Measurements from ENCODE around the gene BTBD9. TPM values are rescaled to one million over a fixed set of nuclear protein-coding genes. Genes with fewer than 3 reads are reported as not detected.

BTBD9 gene
- total RNA-seq, 1 donor from 2014 or later, result 10.3 TPM

DNA sequence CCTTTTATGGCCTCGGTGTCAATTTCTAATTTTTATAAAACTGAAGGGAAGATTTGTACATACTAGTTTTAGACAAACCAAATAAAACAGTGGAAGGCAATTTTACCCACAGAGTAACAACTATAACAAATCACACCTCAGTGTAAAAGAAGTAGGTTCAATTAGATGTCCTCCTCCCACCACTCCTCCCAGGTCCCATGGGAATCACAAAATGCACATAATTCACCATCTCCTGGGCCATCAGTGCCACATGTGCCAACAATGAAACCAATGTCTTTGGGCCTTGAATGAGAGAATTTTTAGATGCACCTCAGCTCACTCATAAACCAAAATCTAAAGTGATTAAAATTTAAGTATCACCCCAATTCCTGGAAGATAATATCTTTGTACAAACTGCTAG, 267.8 kb downstream of the BTBD9 start:
- Mint-ChIP-seq H3K4me1 (ENCODE audit: unreplicated experiment) (peaks cover 4% of the 10 kb centered on the region), H3K9me3 (ENCODE audit: unreplicated experiment) (no peaks in the 10 kb centered on the region), H3K36me3 (ENCODE audit: low read depth, unreplicated experiment) (no peaks in the 10 kb centered on the region), H3K27ac (ENCODE audit: unreplicated experiment) (no peak overlapping the region), H3K27me3 (ENCODE audit: unreplicated experiment) (peaks cover 1% of the 10 kb centered on the region), H3K4me3 (ENCODE audit: unreplicated experiment) (no peak overlapping the region)
- TF ChIP-seq, protein P1, sequence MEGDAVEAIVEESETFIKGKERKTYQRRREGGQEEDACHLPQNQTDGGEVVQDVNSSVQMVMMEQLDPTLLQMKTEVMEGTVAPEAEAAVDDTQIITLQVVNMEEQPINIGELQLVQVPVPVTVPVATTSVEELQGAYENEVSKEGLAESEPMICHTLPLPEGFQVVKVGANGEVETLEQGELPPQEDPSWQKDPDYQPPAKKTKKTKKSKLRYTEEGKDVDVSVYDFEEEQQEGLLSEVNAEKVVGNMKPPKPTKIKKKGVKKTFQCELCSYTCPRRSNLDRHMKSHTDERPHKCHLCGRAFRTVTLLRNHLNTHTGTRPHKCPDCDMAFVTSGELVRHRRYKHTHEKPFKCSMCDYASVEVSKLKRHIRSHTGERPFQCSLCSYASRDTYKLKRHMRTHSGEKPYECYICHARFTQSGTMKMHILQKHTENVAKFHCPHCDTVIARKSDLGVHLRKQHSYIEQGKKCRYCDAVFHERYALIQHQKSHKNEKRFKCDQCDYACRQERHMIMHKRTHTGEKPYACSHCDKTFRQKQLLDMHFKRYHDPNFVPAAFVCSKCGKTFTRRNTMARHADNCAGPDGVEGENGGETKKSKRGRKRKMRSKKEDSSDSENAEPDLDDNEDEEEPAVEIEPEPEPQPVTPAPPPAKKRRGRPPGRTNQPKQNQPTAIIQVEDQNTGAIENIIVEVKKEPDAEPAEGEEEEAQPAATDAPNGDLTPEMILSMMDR (IDR thresholded peaks at IDR 0.05; ENCODE audit: unreplicated experiment), result no peak
- DNase-seq (ENCODE audit: low spot score), result no peak

GRCh38 chr6:38370653-38371601, 268.8 kb downstream of the BTBD9 start:
- no peaks in the 10 kb centered on the region for H3K36me3 Mint-ChIP-seq (ENCODE audit: low read depth, unreplicated experiment)
- no peak overlapping the region for H3K27ac Mint-ChIP-seq (ENCODE audit: unreplicated experiment)
- no peak for DNase-seq (ENCODE audit: low spot score)
- H3K4me3 Mint-ChIP-seq (ENCODE audit: unreplicated experiment), result no peak overlapping the region
- TF ChIP-seq, protein P1 (IDR thresholded peaks at IDR 0.05; ENCODE audit: unreplicated experiment), result no peak
- no peaks in the 10 kb centered on the region for H3K9me3 Mint-ChIP-seq (ENCODE audit: unreplicated experiment)
- peaks cover 1% of the 10 kb centered on the region for H3K27me3 Mint-ChIP-seq (ENCODE audit: unreplicated experiment)
- peaks cover 4% of the 10 kb centered on the region for H3K4me1 Mint-ChIP-seq (ENCODE audit: unreplicated experiment)

GRCh38 chr6:38367231-38367630, 272.5 kb downstream of the BTBD9 start:
- DNase-seq (ENCODE audit: low spot score), result no peak
- no peak overlapping the region for H3K4me3 Mint-ChIP-seq (ENCODE audit: unreplicated experiment)
- no peaks in the 10 kb centered on the region for H3K4me1 Mint-ChIP-seq (ENCODE audit: unreplicated experiment)
- H3K27me3 Mint-ChIP-seq (ENCODE audit: unreplicated experiment), result peaks cover 1% of the 10 kb centered on the region
- no peaks in the 10 kb centered on the region for H3K36me3 Mint-ChIP-seq (ENCODE audit: low read depth, unreplicated experiment)
- TF ChIP-seq, protein P1 (IDR thresholded peaks at IDR 0.05; ENCODE audit: unreplicated experiment), result no peak
- H3K27ac Mint-ChIP-seq (ENCODE audit: unreplicated experiment), result no peak overlapping the region
- no peaks in the 10 kb centered on the region for H3K9me3 Mint-ChIP-seq (ENCODE audit: unreplicated experiment)

- DNase-seq (ENCODE audit: low spot score), result no peak
- TF ChIP-seq, protein P1 (IDR thresholded peaks at IDR 0.05; ENCODE audit: unreplicated experiment), result no peak
- H3K4me3 Mint-ChIP-seq (ENCODE audit: unreplicated experiment), result no peak overlapping the region
- H3K9me3 Mint-ChIP-seq (ENCODE audit: unreplicated experiment), result no peaks in the 10 kb centered on the region
- H3K27ac Mint-ChIP-seq (ENCODE audit: unreplicated experiment), result no peak overlapping the region
- H3K4me1 Mint-ChIP-seq (ENCODE audit: unreplicated experiment), result no peaks in the 10 kb centered on the region
- H3K36me3 Mint-ChIP-seq (ENCODE audit: low read depth, unreplicated experiment), result no peaks in the 10 kb centered on the region
- H3K27me3 Mint-ChIP-seq (ENCODE audit: unreplicated experiment), result peaks cover 1% of the 10 kb centered on the region
These were observed 273.5 kb downstream of the BTBD9 start for GRCh38 chr6:38366234-38366633.

DNA sequence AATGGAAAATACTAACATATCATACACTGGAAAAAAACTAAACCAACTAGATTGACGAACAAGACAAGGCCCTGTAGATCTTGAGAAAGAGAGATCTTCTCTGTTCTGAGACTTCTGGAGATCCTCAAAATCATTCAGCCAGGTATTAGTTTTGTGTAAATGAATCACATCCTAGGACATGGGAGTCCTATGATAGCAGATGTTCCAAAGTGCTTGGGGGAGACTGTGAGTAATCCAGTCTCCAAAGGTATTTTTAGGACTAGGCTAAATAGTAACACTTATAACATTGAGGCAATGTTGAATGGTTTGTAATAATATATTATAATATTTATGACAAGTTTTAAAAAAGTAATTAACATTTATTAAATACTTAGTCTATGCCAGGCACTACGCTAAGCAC, 275.0 kb downstream of the BTBD9 start:
- no peak for DNase-seq (ENCODE audit: low spot score)
- no peaks in the 10 kb centered on the region for H3K9me3 Mint-ChIP-seq (ENCODE audit: unreplicated experiment)
- H3K27ac Mint-ChIP-seq (ENCODE audit: unreplicated experiment), result no peak overlapping the region
- TF ChIP-seq, protein P1 (IDR thresholded peaks at IDR 0.05; ENCODE audit: unreplicated experiment), result no peak
- no peaks in the 10 kb centered on the region for H3K4me1 Mint-ChIP-seq (ENCODE audit: unreplicated experiment)
- no peaks in the 10 kb centered on the region for H3K36me3 Mint-ChIP-seq (ENCODE audit: low read depth, unreplicated experiment)
- peaks cover 1% of the 10 kb centered on the region for H3K27me3 Mint-ChIP-seq (ENCODE audit: unreplicated experiment)
- H3K4me3 Mint-ChIP-seq (ENCODE audit: unreplicated experiment), result no peak overlapping the region

Data from endothelial cell (in vitro differentiated cells).